H1 (cell line): Measurements from ENCODE around the gene PRSS12. TPM values are rescaled to one million over a fixed set of nuclear protein-coding genes. Genes with fewer than 3 reads are reported as not detected.

Experiments used
- CTCF ChIA-PET: fragments of 300-600 bp; sonication (Branson Sonifier 250); formaldehyde crosslinking; loops from one replicate; lab custom pipeline; 2021; ENCODE audit not compliant: partially characterized antibody; lab: Charles Lee
- POLR2A ChIA-PET: fragments of 300-600 bp; sonication (Branson Sonifier 250); formaldehyde crosslinking; loops from one replicate; lab custom pipeline; 2021; ENCODE audit warnings: inconsistent platforms; ENCODE audit not compliant: partially characterized antibody; lab: Charles Lee
- DNase-seq, 2 experiments: peaks; one replicate each; pipeline versions ENCODE4 v3.0.0 to v3.0.0-alpha.2; 2010 to 2022; ENCODE audit warnings: low spot score in 2 of 2, low read depth in 1 of 2, mixed read lengths in 1 of 2
- FAIRE-seq: peaks from 2 replicates; lab custom pipeline; 2011; peaks lifted over from hg19 to GRCh38; lab: Jason Lieb, UNC
- H2AFZ ChIP-seq: 2 replicates; pipeline ENCODE4 v1.8.1; 2012; ENCODE audit warnings: low read length, inconsistent platforms
- H2AK5ac ChIP-seq: 2 replicates; pipeline ENCODE4 v1.6.1; 2013; ENCODE audit warnings: low read depth, low read length
- H2BK120ac ChIP-seq: replicated peaks from 2 replicates; pipeline ENCODE3; 2013; ENCODE audit warnings: low read depth, low read length, inconsistent platforms
- H2BK12ac ChIP-seq: 2 replicates; pipeline ENCODE4 v1.6.1; 2013; ENCODE audit warnings: low read depth, low read length
- H2BK15ac ChIP-seq: 2 replicates; pipeline ENCODE4 v1.6.1; 2013; ENCODE audit warnings: low read length
- H2BK20ac ChIP-seq: 2 replicates; pipeline ENCODE4 v1.6.1; 2013; ENCODE audit warnings: low read length
- H2BK5ac ChIP-seq: 2 replicates; pipeline ENCODE4 v1.6.1; 2013; ENCODE audit warnings: low read depth, low read length
- H3K14ac ChIP-seq: 2 replicates; pipeline ENCODE4 v1.6.1; 2013; ENCODE audit warnings: inconsistent platforms; ENCODE audit not compliant: insufficient read length
- H3K18ac ChIP-seq: 2 replicates; pipeline ENCODE4 v1.6.1; 2013; ENCODE audit warnings: low read length; ENCODE audit errors: extremely low read depth
- H3K23ac ChIP-seq: 2 replicates; pipeline ENCODE4 v1.6.1; 2013; ENCODE audit warnings: inconsistent platforms; ENCODE audit not compliant: insufficient read length
- H3K23me2 ChIP-seq: 2 replicates; pipeline ENCODE4 v1.6.1; 2013; ENCODE audit warnings: low read depth, low read length
- H3K27ac ChIP-seq: 2 replicates; pipeline ENCODE4 v1.6.1; 2011; ENCODE audit warnings: low read depth, low read length, inconsistent platforms
- H3K27me3 ChIP-seq, 4 experiments: replicated peaks in 1 of 4; 1 replicate in 1 of 4; 2 replicates in 3 of 4; pipeline versions ENCODE4 v1.6.1 to v1.8.1; 2011 to 2013; ENCODE audit warnings: low read length in 3 of 4, mild to moderate bottlenecking in 3 of 4, inconsistent platforms in 2 of 4, mixed read lengths in 2 of 4, moderate library complexity in 1 of 4; ENCODE audit not compliant: control insufficient read depth in 3 of 4, insufficient read depth in 3 of 4; ENCODE audit errors: extremely low read depth in 1 of 4
- H3K36me3 ChIP-seq, 4 experiments: 2 replicates each; pipeline versions ENCODE4 v1.6.1 to v1.8.1; 2011 to 2013; ENCODE audit warnings: mild to moderate bottlenecking in 4 of 4, low read length in 3 of 4, moderate library complexity in 2 of 4, control low read depth in 1 of 4, inconsistent platforms in 1 of 4; ENCODE audit not compliant: insufficient read depth in 4 of 4, control insufficient read depth in 2 of 4
- H3K4ac ChIP-seq: replicated peaks from 2 replicates; pipeline ENCODE3; 2013; ENCODE audit warnings: low read length, low read depth, mixed read lengths, inconsistent platforms; ENCODE audit not compliant: insufficient read length
- H3K4me1 ChIP-seq, 4 experiments: replicated peaks in 1 of 4; 1 replicate in 1 of 4; 2 replicates in 3 of 4; pipeline versions ENCODE4 v1.6.1 to v1.8.1; 2011 to 2013; ENCODE audit warnings: low read length in 3 of 4, inconsistent platforms in 2 of 4, mixed read lengths in 1 of 4; ENCODE audit not compliant: insufficient read depth in 4 of 4, control insufficient read depth in 3 of 4
- H3K4me2 ChIP-seq, 2 experiments: 2 replicates each; pipeline versions ENCODE4 v1.6.1 to v1.8.1; 2011 to 2013; ENCODE audit warnings: low read depth in 2 of 2, low read length in 2 of 2, control low read depth in 1 of 2, inconsistent platforms in 1 of 2, mild to moderate bottlenecking in 1 of 2; ENCODE audit not compliant: insufficient read depth in 1 of 2
- H3K4me3 ChIP-seq, 4 experiments: fragments of 200-600, 300-600 bp in 1 of 4; sonication (generic), shearing (Covaris generic), sonication (Bioruptor Twin) in 1 of 4; 2 replicates each; pipeline versions ENCODE4 v1.5.1 to v1.8.1; 2011 to 2016; ENCODE audit warnings: low read length in 4 of 4, low read depth in 3 of 4, control low read depth in 2 of 4, inconsistent platforms in 2 of 4, mild to moderate bottlenecking in 2 of 4, mixed read lengths in 1 of 4, moderate library complexity in 1 of 4; ENCODE audit not compliant: insufficient read depth in 2 of 4; ENCODE audit errors: extremely low read depth in 1 of 4
- H3K56ac ChIP-seq: replicated peaks from 2 replicates; pipeline ENCODE3; 2013; ENCODE audit warnings: low read depth, mild to moderate bottlenecking, mixed read lengths, low read length, inconsistent platforms; ENCODE audit not compliant: insufficient read length
- H3K79me1 ChIP-seq: 2 replicates; pipeline ENCODE4 v1.6.1; 2013; ENCODE audit warnings: low read depth, low read length, control low read depth
- H3K79me2 ChIP-seq, 2 experiments: 2 replicates each; pipeline versions ENCODE4 v1.6.1 to v1.8.1; 2012 to 2013; ENCODE audit warnings: low read length in 2 of 2, mild to moderate bottlenecking in 2 of 2, inconsistent platforms in 1 of 2; ENCODE audit not compliant: insufficient read depth in 2 of 2, control insufficient read depth in 1 of 2
- H3K9ac ChIP-seq, 4 experiments: replicated peaks in 1 of 4; 1 replicate in 1 of 4; 2 replicates in 3 of 4; pipeline versions ENCODE4 v1.6.1 to v1.8.1; 2011 to 2013; ENCODE audit warnings: low read depth in 3 of 4, low read length in 3 of 4, control low read depth in 2 of 4, mild to moderate bottlenecking in 2 of 4, moderate library complexity in 2 of 4, inconsistent platforms in 1 of 4; ENCODE audit errors: extremely low read depth in 1 of 4
- H3K9me3 ChIP-seq, 2 experiments: 2 replicates each; pipeline versions ENCODE4 v1.6.1 to v1.8.1; 2012 to 2013; ENCODE audit warnings: mild to moderate bottlenecking in 2 of 2, moderate library complexity in 2 of 2, control low read depth in 1 of 2, inconsistent platforms in 1 of 2, low read depth in 1 of 2, low read length in 1 of 2, mixed read lengths in 1 of 2; ENCODE audit not compliant: insufficient read depth in 2 of 2
- H4K20me1 ChIP-seq, 2 experiments: replicated peaks in 1 of 2; 2 replicates each; pipeline versions ENCODE3 to v1.8.1; 2011 to 2013; ENCODE audit warnings: inconsistent platforms in 2 of 2, low read length in 2 of 2, mild to moderate bottlenecking in 1 of 2; ENCODE audit not compliant: insufficient read depth in 2 of 2, control insufficient read depth in 1 of 2
- H4K5ac ChIP-seq: 2 replicates; pipeline ENCODE4 v1.6.1; 2013; ENCODE audit warnings: low read length, low read depth, mixed read lengths, inconsistent platforms; ENCODE audit not compliant: insufficient read length
- H4K8ac ChIP-seq: 2 replicates; pipeline ENCODE4 v1.8.0; 2013; ENCODE audit warnings: mild to moderate bottlenecking, moderate library complexity, low read length, inconsistent platforms; ENCODE audit not compliant: insufficient read depth; ENCODE audit errors: extremely low read depth
- H4K91ac ChIP-seq: replicated peaks from 2 replicates; pipeline ENCODE3; 2013; ENCODE audit warnings: low read length, mixed read lengths, inconsistent platforms; ENCODE audit not compliant: insufficient read length
- BCL11A ChIP-seq, 2 experiments: IDR thresholded peaks; one replicate each; pipeline ENCODE4 v1.6.1; 2011; ENCODE audit warnings: low read depth in 2 of 2, low read length in 2 of 2, mild to moderate bottlenecking in 2 of 2
- CREB1 ChIP-seq: IDR thresholded peaks from 2 replicates; pipeline ENCODE4 v1.6.1; 2012; ENCODE audit warnings: inconsistent platforms
- EP300 ChIP-seq, 2 experiments: IDR thresholded peaks; 1 replicate in 1 of 2; 2 replicates in 1 of 2; pipeline ENCODE4 v1.6.1; 2011 to 2012; ENCODE audit warnings: low read depth in 2 of 2, low read length in 2 of 2, mild to moderate bottlenecking in 2 of 2, borderline replicate concordance in 1 of 2, inconsistent platforms in 1 of 2, moderate library complexity in 1 of 2
- GABPA ChIP-seq: IDR thresholded peaks from 2 replicates; pipeline ENCODE4 v1.6.1; 2011; ENCODE audit warnings: mild to moderate bottlenecking, low read length, moderate library complexity, borderline replicate concordance; ENCODE audit not compliant: insufficient read depth
- KDM5A ChIP-seq: fragments of 200-600 bp; IDR thresholded peaks from 2 replicates; pipeline ENCODE4 v1.7.1; 2012; ENCODE audit warnings: mild to moderate bottlenecking, low read length, inconsistent platforms, mixed read lengths
- POLR2A ChIP-seq, 2 experiments: IDR thresholded peaks; 1 replicate in 1 of 2; 2 replicates in 1 of 2; pipeline ENCODE4 v1.6.1; 2011; ENCODE audit warnings: low read depth in 2 of 2, low read length in 2 of 2, mild to moderate bottlenecking in 2 of 2; ENCODE audit errors: control extremely low read depth in 1 of 2
- POLR2AphosphoS5 ChIP-seq: IDR thresholded peaks from 2 replicates; pipeline ENCODE4 v1.6.1; 2011; ENCODE audit warnings: low read depth, low read length
- RAD21 ChIP-seq, 2 experiments: IDR thresholded peaks in 1 of 2; conservative IDR thresholded peaks in 1 of 2; 2 replicates each; pipeline ENCODE4 v1.6.1; 2011; ENCODE audit warnings: low read depth in 2 of 2, low read length in 2 of 2, improper control_type of control experiment in 1 of 2, inconsistent platforms in 1 of 2, mild to moderate bottlenecking in 1 of 2, moderate library complexity in 1 of 2
- RBBP5 ChIP-seq: IDR thresholded peaks from 2 replicates; pipeline ENCODE4 v1.7.1; 2012; ENCODE audit warnings: low read depth, mild to moderate bottlenecking, inconsistent platforms, low read length, moderate library complexity, borderline replicate concordance
- SIX5 ChIP-seq: IDR thresholded peaks from 2 replicates; pipeline ENCODE4 v1.6.1; 2011; ENCODE audit warnings: mild to moderate bottlenecking, low read depth, low read length
- SP4 ChIP-seq: IDR thresholded peaks from 2 replicates; pipeline ENCODE4 v1.6.1; 2012; ENCODE audit warnings: low read length, inconsistent platforms
- TCF12 ChIP-seq: IDR thresholded peaks from 2 replicates; pipeline ENCODE4 v1.6.1; 2011; ENCODE audit warnings: low read depth, mild to moderate bottlenecking, low read length
- WGBS, 2 experiments: shearing (Covaris generic) in 1 of 2; methylation state at CpG; one replicate each; pipeline versions ENCODE4 v1.1.6 to v1.1.7; 2013 to 2015; ENCODE audit warnings: low lambda C conversion rate in 2 of 2, mixed read lengths in 2 of 2, inconsistent platforms in 1 of 2, low coverage in 1 of 2, missing lambda C conversion rate in 1 of 2; ENCODE audit not compliant: insufficient replicate concordance in 2 of 2, insufficient coverage in 1 of 2, insufficient read length in 1 of 2; ENCODE audit errors: extremely low coverage in 1 of 2, missing lambda C conversion rate in 1 of 2; 5-methylcytosine and 5-hydroxymethylcytosine counted together
- polyA plus RNA-seq, 7 experiments: library from polyadenylated mRNA; depleted of rRNA in 3 of 7; stranded (reverse) in 5 of 7; unstranded in 2 of 7; fragments of >200 nt in 5 of 7; fragments of 200-250 nt in 2 of 7; gene quantifications; 1 replicate in 5 of 7; 2 replicates in 1 of 7; 4 replicates in 1 of 7; pipeline versions ENCODE4 v1.2.1 to v1.2.3, GENCODE V29; 2011 to 2013; ENCODE audit warnings: missing spikeins in 2 of 7, mixed read lengths in 2 of 7
- total RNA-seq: library from RNA; stranded (reverse); fragmentation: NEBNext Ultra II Directional; extraction: Animal tissue kit (Norgen Biotek cat#: 25700); gene quantifications from 2 replicates; pipeline ENCODE4 v1.2.1, GENCODE V29; 2021
- TF ChIP-seq, protein P1 (sequence below), 3 experiments: IDR thresholded peaks; 1 replicate in 2 of 3; 2 replicates in 1 of 3; pipeline versions ENCODE4 v1.5.1 to v1.6.1; 2011; ENCODE audit warnings: low read length in 3 of 3, mild to moderate bottlenecking in 3 of 3, inconsistent platforms in 2 of 3, low read depth in 1 of 3, moderate library complexity in 1 of 3; ENCODE audit not compliant: insufficient read depth in 1 of 3; ENCODE audit errors: control extremely low read depth in 1 of 3

PRSS12 gene
- total and polyA plus RNA-seq, 2 of the 8 experiments (the other 6 are each of a cell fraction or from before 2014, with no cell fraction given): 2.6 to 9.3 TPM

GRCh38 chr4:118367361-118367760 lies 14.6 kb upstream of the PRSS12 start:
- H3K56ac ChIP-seq: no peak overlapping the region
- no peaks in the 10 kb centered on the region for H3K36me3 ChIP-seq
- no peaks in the 10 kb centered on the region for H3K27me3 ChIP-seq
- no peak overlapping the region for H2AK5ac ChIP-seq
- no peak overlapping the region for H4K8ac ChIP-seq
- no peak overlapping the region for H3K27ac ChIP-seq
- no peaks in the 10 kb centered on the region for H3K23me2 ChIP-seq
- no peaks in the 10 kb centered on the region for H3K79me2 ChIP-seq
- H3K18ac ChIP-seq: no peak overlapping the region
- H4K20me1 ChIP-seq: no peaks in the 10 kb centered on the region
- H3K9ac ChIP-seq: no peak overlapping the region
- no peak overlapping the region for H2BK5ac ChIP-seq
- DNase-seq (no peak), FAIRE-seq (no peak)
- ChIA-PET POLR2A (no interaction called here), CTCF (interaction anchor here (0.6 to 1.4 kb wide), 3 partner anchors 8 to 469 kb away, joined by 3 to 10 read pairs (median 3); partner anchors contain the start of gene PRSS12)
- H4K5ac ChIP-seq: no peak overlapping the region
- H3K79me1 ChIP-seq: no peaks in the 10 kb centered on the region
- H3K9me3 ChIP-seq: no peaks in the 10 kb centered on the region
- WGBS, 2 experiments: 92% methylated on average over 3 of the region's 3 CpGs; no CpG with 5 or more reads in 1 of the 2 experiments
- H3K4me2 ChIP-seq: no peak overlapping the region
- no peak overlapping the region for H3K4ac ChIP-seq
- H2BK120ac ChIP-seq: no peak overlapping the region
- H3K4me1 ChIP-seq: no peaks in the 10 kb centered on the region
- no peak overlapping the region for H2BK15ac ChIP-seq
- no peak overlapping the region for H2BK12ac ChIP-seq
- H3K4me3 ChIP-seq: no peak overlapping the region
- H3K14ac ChIP-seq: no peak overlapping the region
- no peak overlapping the region for H3K23ac ChIP-seq
- no peak overlapping the region for H2AFZ ChIP-seq
- H4K91ac ChIP-seq: no peak overlapping the region
- no peak overlapping the region for H2BK20ac ChIP-seq
- TF ChIP-seq RAD21 (IDR thresholded peaks at IDR 0.05 in 1 of 2, conservative IDR thresholded peaks at IDR 0.05 in 1 of 2; ENCODE audit: low read depth in 2 of 2, low read length in 2 of 2): no peak
- TF ChIP-seq POLR2AphosphoS5: no peak
- TF ChIP-seq TCF12: no peak
- TF ChIP-seq EP300 (IDR thresholded peaks at IDR 0.05; ENCODE audit: borderline replicate concordance in 1 of 2, low read depth in 2 of 2, low read length in 2 of 2): no peak
- TF ChIP-seq KDM5A: no peak
- TF ChIP-seq GABPA: no peak
- no peak for TF ChIP-seq POLR2A (IDR thresholded peaks at IDR 0.05; ENCODE audit: control extremely low read depth in 1 of 2, low read depth in 2 of 2, low read length in 2 of 2)
- TF ChIP-seq RBBP5: no peak
- TF ChIP-seq SP4: no peak
- no peak for TF ChIP-seq BCL11A (IDR thresholded peaks at IDR 0.05; ENCODE audit: low read depth in 2 of 2, low read length in 2 of 2)
- no peak for TF ChIP-seq SIX5
- TF ChIP-seq CREB1: no peak
- TF ChIP-seq, protein P1, sequence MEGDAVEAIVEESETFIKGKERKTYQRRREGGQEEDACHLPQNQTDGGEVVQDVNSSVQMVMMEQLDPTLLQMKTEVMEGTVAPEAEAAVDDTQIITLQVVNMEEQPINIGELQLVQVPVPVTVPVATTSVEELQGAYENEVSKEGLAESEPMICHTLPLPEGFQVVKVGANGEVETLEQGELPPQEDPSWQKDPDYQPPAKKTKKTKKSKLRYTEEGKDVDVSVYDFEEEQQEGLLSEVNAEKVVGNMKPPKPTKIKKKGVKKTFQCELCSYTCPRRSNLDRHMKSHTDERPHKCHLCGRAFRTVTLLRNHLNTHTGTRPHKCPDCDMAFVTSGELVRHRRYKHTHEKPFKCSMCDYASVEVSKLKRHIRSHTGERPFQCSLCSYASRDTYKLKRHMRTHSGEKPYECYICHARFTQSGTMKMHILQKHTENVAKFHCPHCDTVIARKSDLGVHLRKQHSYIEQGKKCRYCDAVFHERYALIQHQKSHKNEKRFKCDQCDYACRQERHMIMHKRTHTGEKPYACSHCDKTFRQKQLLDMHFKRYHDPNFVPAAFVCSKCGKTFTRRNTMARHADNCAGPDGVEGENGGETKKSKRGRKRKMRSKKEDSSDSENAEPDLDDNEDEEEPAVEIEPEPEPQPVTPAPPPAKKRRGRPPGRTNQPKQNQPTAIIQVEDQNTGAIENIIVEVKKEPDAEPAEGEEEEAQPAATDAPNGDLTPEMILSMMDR (IDR thresholded peaks at IDR 0.05; ENCODE audit: control extremely low read depth in 1 of 3, insufficient read depth in 1 of 3, low read depth in 1 of 3, low read length in 3 of 3): no peak
